Glomerular endothelial cell (primary cell): ENCODE data around the gene TAF1L. TPM values are rescaled to one million over a fixed set of nuclear protein-coding genes. Genes with fewer than 3 reads are reported as not detected.

Experiments
- DNase-seq: peaks from one replicate; pipeline ENCODE4 v3.0.0-alpha.2; 2011; ENCODE audit warnings: low read depth, low spot score; ENCODE audit errors: extremely low read depth
- total RNA-seq: library from RNA; depleted of rRNA; stranded (reverse); fragments of >200 nt; gene quantifications from 2 replicates; pipeline ENCODE4 v1.2.3, GENCODE V29; 2015

TAF1L gene
- total RNA-seq, 1 donor from 2014 or later: under 0.01 TPM

DNA sequence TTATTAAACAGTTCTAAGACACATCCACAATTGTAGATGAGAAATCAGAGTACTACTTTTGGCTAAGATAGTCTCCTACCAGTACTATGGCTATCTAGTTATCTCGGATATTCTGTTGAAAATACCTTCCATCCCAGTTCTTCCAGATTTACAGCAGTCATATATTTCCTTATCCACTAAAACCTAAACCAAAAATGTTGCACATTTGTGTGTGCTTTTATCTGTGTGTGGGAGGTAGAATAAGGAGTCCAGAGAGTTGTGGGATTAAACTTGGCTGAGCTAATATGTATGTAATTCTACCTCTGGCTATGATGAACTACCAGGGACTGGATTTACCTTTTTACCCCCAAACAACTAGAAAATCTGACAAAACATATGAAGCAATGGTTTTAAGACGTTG is 45.0 kb downstream of the TAF1L start:
- no peak for DNase-seq

DNA sequence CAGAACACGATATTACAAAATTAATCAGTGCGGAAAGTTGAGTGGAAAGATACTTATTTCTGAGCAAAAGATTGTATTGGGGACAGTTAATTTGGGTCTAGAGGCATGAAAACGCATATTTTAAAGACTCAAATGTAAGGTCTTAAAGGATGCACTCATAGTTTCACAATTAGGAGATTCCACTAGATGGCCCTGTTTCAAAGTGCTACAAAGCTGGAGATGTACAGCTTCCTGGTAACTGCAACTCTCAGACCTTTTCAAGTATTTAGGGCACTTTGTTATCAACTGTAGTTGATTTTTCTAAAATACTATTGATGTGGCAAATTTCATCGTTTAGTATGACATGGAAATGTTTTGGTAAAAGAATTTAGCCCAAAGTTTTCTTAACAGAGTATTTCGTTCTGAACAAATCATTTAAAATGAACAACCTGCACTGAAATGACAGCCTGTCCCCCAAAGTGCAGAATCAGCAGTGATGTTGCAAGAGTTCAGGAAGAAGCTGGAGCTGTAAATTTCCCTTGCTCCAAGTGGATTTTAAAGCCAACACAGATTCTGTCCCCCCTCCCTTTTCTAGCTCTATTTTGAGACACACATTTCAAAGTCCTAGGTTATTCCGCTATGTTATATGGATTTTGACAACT is 46.3 kb downstream of the TAF1L start:
- DNase-seq: no peak

DNA sequence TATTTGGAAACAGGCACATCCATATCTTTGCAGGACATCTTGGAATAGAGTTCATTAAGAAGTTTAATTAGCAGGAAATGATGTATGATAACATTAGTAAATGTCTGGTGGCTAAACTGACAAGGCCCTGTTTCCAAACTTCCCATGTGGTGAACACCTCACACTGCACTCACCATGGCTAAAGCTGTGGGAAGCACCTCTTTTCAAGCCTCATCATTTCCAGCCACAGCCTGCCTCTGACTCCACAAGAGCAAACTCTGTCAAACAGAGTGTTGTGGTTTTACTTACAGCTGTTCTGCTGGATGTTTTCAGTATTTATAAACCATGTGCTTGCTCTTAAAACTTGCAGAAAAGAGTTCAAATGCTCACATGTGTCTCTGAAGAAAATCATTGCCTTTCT is 47.6 kb downstream of the TAF1L start:
- DNase-seq: no peak

DNA sequence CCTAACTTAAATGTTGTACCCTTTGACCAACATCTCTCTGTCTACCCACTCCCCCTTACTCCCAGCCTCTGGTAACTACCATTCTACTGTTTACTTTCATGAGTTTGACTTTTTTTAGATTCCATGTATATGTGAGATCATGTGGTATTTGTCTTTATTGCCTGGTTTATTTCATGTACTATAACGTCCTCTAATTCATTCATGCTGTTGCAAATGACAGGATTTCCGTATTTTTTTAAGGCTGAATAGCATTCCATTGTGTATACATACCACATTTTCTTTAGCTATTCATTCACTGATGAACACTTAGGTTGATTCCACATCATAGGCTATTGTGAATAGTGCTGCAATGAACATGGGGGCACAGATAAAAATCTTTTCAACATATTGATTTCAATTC is 50.7 kb downstream of the TAF1L start:
- DNase-seq: no peak

DNA sequence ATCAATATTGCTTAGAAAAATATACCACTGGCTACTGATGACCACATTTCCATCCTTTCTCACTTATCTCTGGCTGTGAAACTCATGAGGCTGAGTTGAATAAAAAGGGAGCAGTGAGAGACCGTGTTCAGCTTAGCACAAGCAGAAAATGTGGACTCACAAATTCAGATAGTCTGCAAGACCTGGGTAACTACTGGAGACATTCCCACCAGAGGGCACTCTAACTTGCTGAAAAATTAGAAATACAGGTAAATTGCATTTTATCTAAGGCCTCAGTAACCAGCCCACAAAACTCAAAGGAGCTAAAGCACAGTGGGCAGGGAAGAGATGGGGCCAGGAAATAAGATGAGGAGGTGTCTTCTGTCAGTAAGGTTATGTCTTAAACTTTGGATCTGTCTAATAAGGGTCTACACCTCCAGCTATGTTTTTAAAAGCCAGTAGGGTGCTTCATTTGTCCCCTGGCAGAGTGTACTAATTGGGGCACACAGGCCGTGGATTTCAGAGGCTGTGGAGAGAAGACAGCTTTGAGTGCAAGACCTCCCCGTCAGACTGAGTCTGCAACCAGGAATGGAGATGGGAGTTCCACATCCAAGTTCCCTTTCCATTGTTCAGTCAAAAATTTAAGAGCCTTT is 53.8 kb downstream of the TAF1L start:
- DNase-seq: peak; percentile 60

DNA sequence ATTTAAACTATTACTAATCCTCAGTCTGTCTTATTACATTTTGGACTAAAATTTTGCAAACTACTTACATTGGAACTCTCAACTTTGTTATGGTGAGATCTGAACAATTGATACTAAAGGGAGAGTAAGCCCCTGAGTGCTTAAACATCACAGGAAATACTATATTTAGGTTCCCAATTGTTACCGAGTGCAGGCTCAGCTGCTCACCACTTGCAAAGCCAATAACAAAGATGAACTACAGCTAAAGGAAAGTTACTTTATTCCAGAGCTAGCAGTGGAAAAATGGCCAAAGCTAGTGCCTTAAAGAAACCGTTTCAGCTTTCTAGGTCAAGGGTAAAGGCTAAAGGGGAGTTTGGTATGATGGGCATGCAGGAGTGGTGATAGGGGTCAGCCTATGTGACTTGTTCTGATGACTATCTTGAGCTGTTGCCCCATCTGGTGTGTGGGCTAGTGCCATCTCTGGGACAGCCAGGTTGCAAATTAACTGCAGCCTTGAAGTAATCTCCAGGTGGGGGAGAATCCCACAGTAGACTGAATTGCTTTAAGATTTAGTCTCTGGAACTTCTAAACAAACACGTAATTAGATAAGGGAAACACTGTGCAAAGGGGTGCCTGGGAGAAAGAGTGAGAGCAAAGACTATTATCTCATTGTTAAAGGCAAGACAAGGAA is 54.7 kb downstream of the TAF1L start:
- DNase-seq: no peak

DNA sequence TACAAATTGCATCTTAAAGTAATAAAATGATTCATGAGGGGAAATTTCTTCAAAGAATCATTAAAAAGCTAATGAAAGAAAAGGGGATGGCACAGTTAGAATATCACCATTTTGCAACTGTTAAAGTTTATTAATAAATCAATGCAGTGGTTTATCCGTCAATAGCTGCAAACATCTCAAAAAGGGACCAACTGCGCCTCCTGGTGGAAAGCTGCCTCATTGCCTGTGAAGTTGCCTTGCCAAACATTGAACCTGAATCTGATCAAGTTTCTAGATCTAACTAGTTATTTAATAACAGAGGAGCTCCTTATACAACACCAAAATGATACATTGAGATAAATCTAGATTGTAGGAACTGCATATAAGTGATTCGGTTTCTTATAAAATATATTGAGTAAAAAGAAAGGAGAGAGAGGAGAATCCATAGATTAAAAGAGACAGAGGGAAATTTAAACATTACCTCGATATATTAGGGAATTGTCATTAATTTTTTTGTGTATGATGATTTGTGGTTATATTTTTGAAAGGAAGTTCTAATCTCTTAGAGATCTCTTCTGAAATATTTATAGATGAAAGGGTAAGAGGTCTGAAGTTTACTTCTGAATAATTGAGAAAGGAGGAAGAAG is 55.6 kb downstream of the TAF1L start:
- DNase-seq: no peak

Other genes starting within 250 kb of the TAF1L start
- 32.3 and 37.9 TPM in 2 replicates for gene RIGI, start 109.5 kb downstream of the TAF1L start, total RNA-seq
- gene SMIM27, start 83.3 kb downstream of the TAF1L start, total RNA-seq: 2.1 and 4.4 TPM in 2 replicates
- 17.3 and 19.1 TPM in 2 replicates for gene TOPORS, start 83.1 kb downstream of the TAF1L start, total RNA-seq
- 37.0 and 66.6 TPM in 2 replicates for gene NDUFB6, start 62.5 kb downstream of the TAF1L start, total RNA-seq
- not detected in 2 replicates for gene TMEM215, start 147.9 kb upstream of the TAF1L start, total RNA-seq